HEK293T (cell line): ENCODE measurements around the gene EFCAB5.

Experiments
- BHLHE40 ChIP-seq: fragments of 450-650 bp; IDR thresholded peaks from 2 replicates; pipeline ENCODE4 v1.6.1; 2016; ENCODE audit warnings: mild to moderate bottlenecking, moderate library complexity, borderline replicate concordance
- FOXK2 ChIP-seq: fragments of 450-650 bp; IDR thresholded peaks from 2 replicates; pipeline ENCODE4 v1.6.1; 2016; ENCODE audit warnings: mild to moderate bottlenecking
- NFRKB ChIP-seq: fragments of 450-650 bp; IDR thresholded peaks from 2 replicates; pipeline ENCODE4 v1.6.1; 2016; ENCODE audit warnings: mild to moderate bottlenecking, moderate library complexity
- TARDBP ChIP-seq: fragments of 450-650 bp; IDR thresholded peaks from 2 replicates; pipeline ENCODE4 v1.6.1; 2016

DNA sequence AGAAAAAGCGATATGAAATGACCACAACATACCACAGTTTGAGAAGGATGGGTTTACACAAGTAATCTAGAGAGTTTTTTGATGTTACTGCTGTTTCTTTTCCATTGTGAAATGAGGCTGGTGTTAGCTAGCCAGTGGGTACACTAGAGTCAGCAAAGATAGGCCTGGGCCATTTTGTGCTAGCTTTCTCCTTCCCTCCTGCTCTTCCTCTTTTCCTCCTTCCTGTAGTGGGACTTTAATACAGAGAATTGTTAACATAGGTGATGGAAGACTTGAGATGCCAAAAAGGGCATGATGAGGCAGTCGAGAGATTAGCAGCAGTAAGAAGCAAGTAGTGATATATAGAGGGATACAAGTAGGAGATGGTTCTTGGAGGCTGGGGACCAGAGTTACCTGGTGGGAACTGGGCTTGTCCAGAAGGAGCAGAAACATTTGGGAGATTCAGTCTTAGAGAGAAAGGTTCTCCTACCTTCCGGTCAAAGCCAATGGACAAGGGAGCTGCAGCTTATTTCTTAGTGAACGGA is 182.9 kb downstream of the EFCAB5 start:
- TF ChIP-seq TARDBP (no peak), BHLHE40 (no peak), NFRKB (no peak), FOXK2 (no peak)
